ENCODE results near the gene PPP1R16B.
A peak's percentile ranks its signal among the peaks of the same experiment; 100 is the strongest.
"Not testable (repeated sequence)": the region's sequence is repeated elsewhere in the genome, so short reads cannot be mapped to it uniquely, and the experiment has no call there.

The PPP1R16B gene

GRCh38 chr20:38791291-38791690, 14.2 kb upstream of the PPP1R16B start:
- DNase-seq (ENCODE audit: extremely low read depth in 1 of 2, low read depth in 1 of 2) = no peak

- DNase-seq (ENCODE audit: extremely low read depth in 1 of 2, low read depth in 1 of 2) = no peak
Measured at GRCh38 chr20:38791940-38792339, 13.6 kb upstream of the PPP1R16B start.

GRCh38 chr20:38794057-38794456, 11.4 kb upstream of the PPP1R16B start:
- DNase-seq (ENCODE audit: extremely low read depth in 1 of 2, low read depth in 1 of 2) = not testable (repeated sequence)

GRCh38 chr20:38798266-38798665, 7.2 kb upstream of the PPP1R16B start:
- DNase-seq (ENCODE audit: extremely low read depth in 1 of 2, low read depth in 1 of 2) = no peak

GRCh38 chr20:38799203-38799602, 6.3 kb upstream of the PPP1R16B start:
- no peak for DNase-seq (ENCODE audit: extremely low read depth in 1 of 2, low read depth in 1 of 2)

GRCh38 chr20:38800882-38801281, 4.6 kb upstream of the PPP1R16B start:
- no peak for DNase-seq (ENCODE audit: extremely low read depth in 1 of 2, low read depth in 1 of 2)

- DNase-seq (ENCODE audit: extremely low read depth in 1 of 2, low read depth in 1 of 2) = no peak
Measured at GRCh38 chr20:38804221-38804620, 1.3 kb upstream of the PPP1R16B start.

- DNase-seq (ENCODE audit: extremely low read depth in 1 of 2, low read depth in 1 of 2) = peak; percentile 58 to 78
Measured at GRCh38 chr20:38804682-38805501, 605 bp upstream of the PPP1R16B start.

- no peak for DNase-seq (ENCODE audit: extremely low read depth in 1 of 2, low read depth in 1 of 2)
Measured at GRCh38 chr20:38805958-38806854, 709 bp downstream of the PPP1R16B start.

GRCh38 chr20:38806855-38807655, 1.6 kb downstream of the PPP1R16B start:
- DNase-seq (ENCODE audit: extremely low read depth in 1 of 2, low read depth in 1 of 2) = no peak

- DNase-seq (ENCODE audit: extremely low read depth in 1 of 2, low read depth in 1 of 2) = no peak
Measured at GRCh38 chr20:38809942-38810341, 4.4 kb downstream of the PPP1R16B start.

- no peak for DNase-seq (ENCODE audit: extremely low read depth in 1 of 2, low read depth in 1 of 2)
Measured at GRCh38 chr20:38810926-38811630, 5.6 kb downstream of the PPP1R16B start.

- no peak for DNase-seq (ENCODE audit: extremely low read depth in 1 of 2, low read depth in 1 of 2)
Measured at GRCh38 chr20:38811769-38812168, 6.3 kb downstream of the PPP1R16B start.

- no peak for DNase-seq (ENCODE audit: extremely low read depth in 1 of 2, low read depth in 1 of 2)
Measured at GRCh38 chr20:38812182-38812581, 6.7 kb downstream of the PPP1R16B start.

GRCh38 chr20:38812709-38813573, 7.4 kb downstream of the PPP1R16B start:
- no peak for DNase-seq (ENCODE audit: extremely low read depth in 1 of 2, low read depth in 1 of 2)

- DNase-seq (ENCODE audit: extremely low read depth in 1 of 2, low read depth in 1 of 2) = not testable (repeated sequence)
Measured at GRCh38 chr20:38813574-38813962, 8.1 kb downstream of the PPP1R16B start.

- DNase-seq (ENCODE audit: extremely low read depth in 1 of 2, low read depth in 1 of 2) = no peak
Measured at GRCh38 chr20:38815446-38815845, 9.9 kb downstream of the PPP1R16B start.

- DNase-seq (ENCODE audit: extremely low read depth in 1 of 2, low read depth in 1 of 2) = no peak
Measured at GRCh38 chr20:38818113-38819065, 12.9 kb downstream of the PPP1R16B start.

Data from stimulated activated CD8-positive, alpha-beta memory T cell treated with anti-CD3 and anti-CD28 coated beads, Interleukin-7, amount 100 ng/mL, for 48 hours (primary cell).